ENCODE data around the gene VAPB.

DNA sequence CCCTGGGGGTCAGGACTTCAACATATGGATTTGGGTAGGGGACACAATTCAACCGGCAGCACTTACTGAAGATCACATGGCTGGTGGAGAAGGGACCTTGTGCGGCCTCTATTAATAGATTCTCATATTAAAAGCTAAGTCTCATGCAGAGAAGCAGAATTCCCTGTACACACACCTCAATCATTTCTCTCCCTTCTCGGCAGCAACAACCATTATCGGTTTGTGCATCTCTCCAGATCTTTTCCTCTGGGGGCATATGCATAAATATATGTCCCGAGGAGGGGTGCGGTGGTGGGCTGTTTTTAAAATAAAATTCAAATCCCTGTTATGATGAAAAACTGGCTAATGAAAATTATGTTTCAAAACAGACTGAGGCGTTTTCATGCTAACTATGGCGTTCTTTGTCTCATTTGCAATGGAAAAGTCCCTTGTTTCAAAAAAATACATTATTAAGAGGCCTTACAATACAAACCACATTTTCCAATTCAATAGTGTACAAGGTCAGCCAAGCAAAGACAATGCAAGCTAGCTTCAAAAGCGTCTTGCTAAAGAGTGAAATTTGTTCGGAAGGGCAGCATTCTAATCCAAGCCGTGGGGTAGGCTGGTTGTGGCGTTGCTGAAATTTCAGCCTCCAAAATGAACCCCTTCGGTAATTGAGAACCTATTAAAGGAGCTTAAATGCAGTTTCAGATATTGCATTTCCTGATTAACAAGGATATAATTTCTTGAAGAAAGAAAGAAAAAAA is 108.9 kb downstream of the VAPB start:
- TF ChIP-seq CTCF (IDR thresholded peaks at IDR 0.05): no peak
- no peak for TF ChIP-seq POLR2A (IDR thresholded peaks at IDR 0.05)
